Right lobe of liver (tissue), 6 donors: ENCODE measurements around the gene PTPN5. TPM values are rescaled to one million over a fixed set of nuclear protein-coding genes. Genes with fewer than 3 reads are reported as not detected.

Experiments used
- ATAC-seq, 4 donors: fragments of 200-7000 bp; cut with Tn5 transposase; one replicate each; pipeline ENCODE4 v1.9.1; 2020; ENCODE audit warnings: mild to moderate bottlenecking in 4 of 4, moderate library complexity in 4 of 4
- DNase-seq, 3 donors: peaks; one replicate each; pipeline ENCODE4 v3.0.0-alpha.2; 2020
- H3K27ac ChIP-seq, 3 donors: fragments of 200-600 bp; one replicate each; pipeline ENCODE4 v1.8.0; 2022
- H3K27me3 ChIP-seq, 2 donors: fragments of 200-600 bp; one replicate each; pipeline ENCODE4 v1.8.0; 2022
- H3K36me3 ChIP-seq, 4 donors: fragments of 200-600 bp; sonication (generic) in 1 of 4; one replicate each; pipeline versions ENCODE4 v1.5.1 to v1.8.0; 2017 to 2022; ENCODE audit warnings: control low read depth in 1 of 4
- H3K4me1 ChIP-seq, 4 donors: fragments of 200-600 bp; sonication (generic) in 1 of 4; one replicate each; pipeline versions ENCODE4 v1.5.1 to v1.8.0; 2017 to 2022; ENCODE audit warnings: control low read depth in 1 of 4
- H3K4me3 ChIP-seq, 3 donors: fragments of 200-600 bp; one replicate each; pipeline ENCODE4 v1.8.0; 2022
- H3K9me3 ChIP-seq, 4 donors: fragments of 200-600 bp; sonication (generic) in 1 of 4; one replicate each; pipeline versions ENCODE4 v1.5.1 to v1.8.0; 2017 to 2022; ENCODE audit warnings: control low read depth in 1 of 4
- POLR2A ChIP-seq: fragments of 450-650 bp; IDR thresholded peaks from one replicate; pipeline ENCODE4 v1.6.1; 2017; ENCODE audit warnings: antibody characterized with exemption, mild to moderate bottlenecking
- WGBS: methylation state at CpG from one replicate; pipeline ENCODE4 v1.1.6; 2018; ENCODE audit warnings: low coverage, low lambda C conversion rate; ENCODE audit not compliant: insufficient coverage; ENCODE audit errors: missing lambda C conversion rate; 5-methylcytosine and 5-hydroxymethylcytosine counted together
- intact Hi-C, 2 donors: fragments of 100-400 bp; cut with DNase I; formaldehyde crosslinking; loops; one replicate each; pipeline versions ENCODE4 v1.11.2 to v1.14.1; 2022
- total RNA-seq, 6 experiments: library from RNA; depleted of rRNA in 2 of 6; stranded (reverse); fragments of >200 nt in 2 of 6; fragmentation: NEBNext Ultra II Directional in 3 of 6; extraction: Animal tissue kit (Norgen Biotek cat#: 25700) in 3 of 6; gene quantifications; one replicate each; pipeline versions ENCODE4 v1.1.0 to v1.2.4, GENCODE V29; 2016 to 2023
- TF ChIP-seq, protein P1 (sequence below), 4 donors: fragments of 200-600 bp in 3 of 4; fragments of 450-650 bp in 1 of 4; IDR thresholded peaks; one replicate each; pipeline versions ENCODE4 v1.5.1 to v1.8.0; 2016 to 2022; ENCODE audit warnings: antibody characterized with exemption in 4 of 4, mild to moderate bottlenecking in 2 of 4
- donor health status: DM: no; HTN: yes; CAD: no.
- donor health status: DM: no; HTN: no; CAD: no.
- donor health status: DM: no; HTN: no; CAD: no.
- donor health status: DM: no; HTN: yes; CAD: no.
- donor health status: DM: no; HTN: yes; CAD: no.

PTPN5 gene
- total RNA-seq, 6 experiments from 2014 or later = not detected

DNA sequence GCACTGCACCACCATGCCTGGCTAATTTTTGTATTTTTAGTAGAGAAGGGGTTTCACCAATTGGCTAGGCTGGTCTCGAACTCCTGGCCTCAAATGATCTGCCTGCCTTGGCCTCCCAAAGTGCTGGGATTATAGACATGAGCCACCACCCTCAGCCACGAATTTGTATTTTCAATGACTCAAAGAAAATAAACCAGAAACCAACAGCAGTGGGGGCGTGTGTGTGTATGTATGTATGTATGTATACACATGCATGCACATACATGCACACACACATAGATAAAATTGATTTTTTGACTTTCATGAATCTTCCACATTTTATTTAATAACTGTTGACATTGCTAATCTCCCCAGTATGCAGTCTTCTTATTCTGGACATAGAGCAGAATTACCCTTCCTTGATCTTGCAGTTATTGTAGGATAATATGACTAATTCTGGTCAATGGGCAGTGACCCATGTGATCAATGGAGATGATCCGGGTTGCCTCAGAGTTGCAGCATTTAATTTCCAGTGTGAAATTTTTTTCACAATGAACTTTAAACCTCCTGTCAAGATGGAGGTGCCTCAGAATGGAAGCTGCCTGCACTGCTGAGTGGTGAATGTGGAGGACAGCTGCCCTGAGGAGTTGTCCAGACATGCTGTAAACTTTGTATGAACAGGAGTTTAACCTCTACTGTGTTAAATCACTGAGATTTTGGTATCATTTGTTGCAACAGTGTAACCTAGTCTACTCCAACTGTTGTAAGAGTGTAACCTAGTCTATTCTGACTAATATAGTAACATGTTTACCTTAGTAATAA is 12.8 kb upstream of the PTPN5 start:
- DNase-seq = no peak
- intact Hi-C loops = no loop called here
- ATAC-seq = no peak

DNA sequence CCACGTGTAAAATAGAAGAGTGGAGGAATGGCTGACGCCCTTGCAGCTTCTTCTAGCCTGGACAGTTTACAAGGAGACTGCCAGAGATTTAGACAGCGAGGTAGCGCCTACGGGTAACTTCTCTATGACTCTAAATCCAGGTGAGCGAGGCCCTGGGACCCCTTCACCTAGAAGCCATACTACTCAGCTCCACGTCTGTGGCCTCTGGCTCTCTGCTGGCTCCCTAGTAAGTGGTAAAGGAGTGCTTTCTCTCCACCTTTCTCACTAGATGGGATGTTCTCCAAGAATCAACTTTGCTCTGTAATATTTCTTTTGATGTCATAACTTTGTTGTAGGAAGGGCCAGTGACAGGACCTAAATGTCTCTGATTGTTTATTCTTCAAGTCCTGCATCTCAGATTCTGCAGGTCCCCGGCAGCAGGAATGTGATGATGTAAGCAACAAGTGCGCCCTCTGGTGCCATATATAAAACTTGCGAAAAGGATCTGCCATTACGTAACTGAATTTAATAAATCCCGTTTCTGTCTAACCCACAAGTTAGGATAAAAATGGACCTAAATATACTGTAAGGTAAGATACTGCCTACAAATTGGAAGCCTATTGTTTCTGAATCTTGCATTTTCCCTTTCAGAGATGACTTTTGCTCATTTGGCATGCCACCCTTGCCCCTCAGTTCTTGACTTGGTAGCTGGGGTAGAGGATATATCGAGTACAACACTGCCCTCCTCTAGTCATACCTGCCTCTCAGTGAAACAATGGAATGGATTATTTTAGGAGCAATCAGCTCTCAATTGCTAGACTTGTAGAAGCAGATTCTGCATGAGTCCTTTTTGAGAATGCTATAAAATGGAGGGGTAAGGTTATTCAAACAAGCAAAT is 11.0 kb upstream of the PTPN5 start:
- Histone ChIP-seq H3K4me1 (peaks cover 0 to 3% (median 0%) of the 10 kb centered on the region in 4 donors), H3K9me3 (no peaks in the 10 kb centered on the region), H3K27ac (no peak overlapping the region), H3K36me3 (no peaks in the 10 kb centered on the region), H3K4me3 (no peak overlapping the region), H3K27me3 (no peaks in the 10 kb centered on the region)
- WGBS = 18% methylated on average over 10 of the region's 13 CpGs
- no peak for DNase-seq
- intact Hi-C loops = no loop called here
- TF ChIP-seq, protein P1, sequence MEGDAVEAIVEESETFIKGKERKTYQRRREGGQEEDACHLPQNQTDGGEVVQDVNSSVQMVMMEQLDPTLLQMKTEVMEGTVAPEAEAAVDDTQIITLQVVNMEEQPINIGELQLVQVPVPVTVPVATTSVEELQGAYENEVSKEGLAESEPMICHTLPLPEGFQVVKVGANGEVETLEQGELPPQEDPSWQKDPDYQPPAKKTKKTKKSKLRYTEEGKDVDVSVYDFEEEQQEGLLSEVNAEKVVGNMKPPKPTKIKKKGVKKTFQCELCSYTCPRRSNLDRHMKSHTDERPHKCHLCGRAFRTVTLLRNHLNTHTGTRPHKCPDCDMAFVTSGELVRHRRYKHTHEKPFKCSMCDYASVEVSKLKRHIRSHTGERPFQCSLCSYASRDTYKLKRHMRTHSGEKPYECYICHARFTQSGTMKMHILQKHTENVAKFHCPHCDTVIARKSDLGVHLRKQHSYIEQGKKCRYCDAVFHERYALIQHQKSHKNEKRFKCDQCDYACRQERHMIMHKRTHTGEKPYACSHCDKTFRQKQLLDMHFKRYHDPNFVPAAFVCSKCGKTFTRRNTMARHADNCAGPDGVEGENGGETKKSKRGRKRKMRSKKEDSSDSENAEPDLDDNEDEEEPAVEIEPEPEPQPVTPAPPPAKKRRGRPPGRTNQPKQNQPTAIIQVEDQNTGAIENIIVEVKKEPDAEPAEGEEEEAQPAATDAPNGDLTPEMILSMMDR (IDR thresholded peaks at IDR 0.05) = peak; percentile 35 to 64 (median 64)
- no peak for TF ChIP-seq POLR2A
- peak; percentile 51 to 81 (median 66) for ATAC-seq

More for the DNA sequence above, 12.8 kb upstream of the PTPN5 start:
- H3K9me3 ChIP-seq = no peaks in the 10 kb centered on the region
- no peaks in the 10 kb centered on the region for H3K36me3 ChIP-seq
- WGBS = 41% methylated on average over 4 of the region's 4 CpGs
- H3K27ac ChIP-seq = no peak overlapping the region
- H3K27me3 ChIP-seq = no peaks in the 10 kb centered on the region
- peaks cover 0 to 3% (median 0%) of the 10 kb centered on the region in 4 donors for H3K4me1 ChIP-seq
- no peak overlapping the region for H3K4me3 ChIP-seq
- TF ChIP-seq POLR2A = no peak
- TF ChIP-seq, protein P1 (IDR thresholded peaks at IDR 0.05) = no peak

DNA sequence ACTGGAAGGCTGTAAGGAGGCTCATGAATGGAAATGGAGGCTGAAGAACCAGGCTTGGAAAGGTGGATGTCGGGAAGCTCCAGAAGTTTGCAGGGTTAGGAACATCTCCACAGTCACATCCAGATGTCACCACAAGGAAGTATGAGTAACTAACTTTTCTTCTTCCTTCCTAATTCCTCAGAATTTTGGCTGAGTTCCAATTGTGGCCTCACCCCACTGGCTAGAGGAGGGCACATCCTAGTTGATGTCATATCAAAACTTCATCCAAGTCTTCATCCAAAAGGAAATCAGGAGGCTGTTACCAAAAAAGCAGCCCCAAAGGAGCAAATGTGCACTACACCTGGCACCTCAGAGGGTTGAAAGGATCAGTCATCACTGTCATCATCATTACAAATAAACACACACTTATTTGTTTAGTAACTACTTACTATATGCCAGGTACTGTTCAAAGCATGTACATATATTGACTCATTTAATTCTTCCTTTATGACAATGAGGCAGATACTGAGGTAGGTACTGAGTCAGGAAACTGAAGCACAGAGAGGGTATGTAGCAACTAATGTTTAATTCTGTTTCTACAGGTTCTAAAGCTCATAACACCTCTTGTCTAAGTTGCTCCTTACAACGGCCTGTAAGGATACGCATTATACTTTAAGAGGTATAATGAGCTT is 7.3 kb upstream of the PTPN5 start:
- intact Hi-C loops = no loop called here
- TF ChIP-seq, protein P1 (IDR thresholded peaks at IDR 0.05) = no peak
- no peak for TF ChIP-seq POLR2A
- Histone ChIP-seq H3K27me3 (no peaks in the 10 kb centered on the region), H3K4me1 (peaks cover 0 to 3% (median 0%) of the 10 kb centered on the region in 4 donors), H3K27ac (no peak overlapping the region), H3K9me3 (no peaks in the 10 kb centered on the region), H3K4me3 (no peak overlapping the region), H3K36me3 (no peaks in the 10 kb centered on the region)
- no peak for ATAC-seq
- DNase-seq = no peak
- 68% methylated on average over 3 of the region's 3 CpGs for WGBS

DNA sequence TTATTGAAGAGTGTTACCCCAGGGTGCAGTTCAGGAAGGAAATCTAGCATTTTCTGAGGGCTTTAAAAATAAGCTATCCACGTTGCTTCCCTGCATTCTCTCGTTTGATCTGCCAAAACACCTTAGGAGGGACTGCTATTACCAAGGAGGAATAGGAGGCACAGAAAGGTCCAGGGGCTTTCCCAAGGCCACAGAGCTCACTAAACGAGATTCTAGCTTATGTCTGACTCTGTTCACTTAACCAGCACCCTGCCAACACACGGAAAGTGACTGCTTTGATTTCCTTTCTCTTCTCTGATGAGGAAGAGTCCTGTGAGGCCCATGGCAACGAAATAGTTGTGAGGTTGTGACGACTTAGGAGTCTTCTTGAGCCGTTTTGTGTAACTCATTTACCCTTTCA is 3.4 kb upstream of the PTPN5 start:
- no peak for TF ChIP-seq POLR2A
- TF ChIP-seq, protein P1 (IDR thresholded peaks at IDR 0.05) = no peak
- 19% methylated on average over 7 of the region's 7 CpGs for WGBS

More for the DNA sequence above, 3.4 kb upstream of the PTPN5 start:
- Histone ChIP-seq H3K4me1 (peaks cover 0 to 15% (median 0%) of the 10 kb centered on the region in 4 donors), H3K27me3 (peaks cover 0 to 16% of the 10 kb centered on the region in 2 donors), H3K4me3 (no peak overlapping the region), H3K27ac (no peak overlapping the region), H3K9me3 (no peaks in the 10 kb centered on the region), H3K36me3 (no peaks in the 10 kb centered on the region)
- intact Hi-C loops = no loop called here
- ATAC-seq (no peak), DNase-seq (no peak)
